GM12892 (cell line): ENCODE measurements around the gene TMCC2.

Experiments
- POLR2A ChIP-seq: IDR thresholded peaks from 2 replicates; pipeline ENCODE4 v1.6.1; 2011; ENCODE audit warnings: low read depth, low read length, control low read depth
- POLR2AphosphoS5 ChIP-seq: IDR thresholded peaks from 2 replicates; pipeline ENCODE4 v1.6.1; 2011; ENCODE audit warnings: low read depth, low read length, control low read depth
- TAF1 ChIP-seq: IDR thresholded peaks from 2 replicates; pipeline ENCODE4 v1.6.1; 2011; ENCODE audit warnings: low read depth, mild to moderate bottlenecking, control low read depth, low read length, borderline replicate concordance

- TF ChIP-seq POLR2A (no peak), TAF1 (no peak), POLR2AphosphoS5 (no peak)
Measured at GRCh38 chr1:205243350-205244191, 15.8 kb downstream of the TMCC2 start.
